Small intestine (tissue), 7 donors: ENCODE data around the gene PLXDC1. TPM values are rescaled to one million over a fixed set of nuclear protein-coding genes. Genes with fewer than 3 reads are reported as not detected.

ENCODE experiments used
- DNase-seq, 2 donors: peaks; one replicate each; pipeline versions ENCODE4 v3.0.0 to v3.0.0-alpha.2; 2013
- FAIRE-seq: peaks from 2 replicates; lab custom pipeline; 2012; peaks lifted over from hg19 to GRCh38; lab: Jason Lieb, UNC
- H3K27ac ChIP-seq, 3 donors: one replicate each; pipeline ENCODE4 v1.5.1; 2013; ENCODE audit warnings: low read length in 2 of 3, mild to moderate bottlenecking in 2 of 3, control low read depth in 1 of 3, inconsistent platforms in 1 of 3, low read depth in 1 of 3, moderate library complexity in 1 of 3
- H3K27me3 ChIP-seq, 3 donors: one replicate each; pipeline ENCODE4 v1.6.1; 2013; ENCODE audit warnings: low read length in 3 of 3, inconsistent platforms in 1 of 3; ENCODE audit not compliant: control insufficient read depth in 3 of 3, insufficient read depth in 3 of 3
- H3K36me3 ChIP-seq, 3 donors: one replicate each; pipeline ENCODE4 v1.6.1; 2013; ENCODE audit warnings: low read length in 3 of 3, inconsistent platforms in 1 of 3, low read depth in 1 of 3, mild to moderate bottlenecking in 1 of 3, moderate library complexity in 1 of 3; ENCODE audit not compliant: control insufficient read depth in 3 of 3, insufficient read depth in 2 of 3
- H3K4me1 ChIP-seq, 3 donors: one replicate each; pipeline ENCODE4 v1.6.1; 2013; ENCODE audit warnings: low read length in 2 of 3, inconsistent platforms in 1 of 3, low read depth in 1 of 3, mild to moderate bottlenecking in 1 of 3, moderate library complexity in 1 of 3; ENCODE audit not compliant: control insufficient read depth in 3 of 3, insufficient read depth in 2 of 3
- H3K4me3 ChIP-seq, 3 donors: one replicate each; pipeline ENCODE4 v1.5.1; 2013; ENCODE audit warnings: low read length in 3 of 3, control low read depth in 1 of 3, inconsistent platforms in 1 of 3, low read depth in 1 of 3, mild to moderate bottlenecking in 1 of 3, moderate library complexity in 1 of 3
- H3K9me3 ChIP-seq, 2 donors: one replicate each; pipeline ENCODE4 v1.6.1; 2013; ENCODE audit warnings: low read depth in 1 of 2, low read length in 1 of 2; ENCODE audit not compliant: control insufficient read depth in 2 of 2, insufficient read depth in 1 of 2
- WGBS, 3 donors: extraction: QIAGEN DNeasy Blood & Tissue Kit; methylation state at CpG; one replicate each; pipeline ENCODE4 v1.1.7; 2013; 5-methylcytosine and 5-hydroxymethylcytosine counted together
- polyA plus RNA-seq, 4 donors: library from polyadenylated mRNA; stranded (reverse) in 3 of 4; unstranded in 1 of 4; fragments of 200-250 nt in 3 of 4; fragments of 120-200 nt in 1 of 4; gene quantifications; one replicate each; pipeline versions ENCODE4 v1.2.1 to v1.2.3, GENCODE V29; 2013
- donor health status: healthy with polysubstance abuse.
- donor health status: control.
- donor health status: control.
- donor health status: Bipolar disorder and iron deficiency.
- donor health status: healthy.

Gene PLXDC1
- polyA plus RNA-seq, 4 donors, result 2.1 to 12.7 (median 3.4) TPM

- H3K27me3 ChIP-seq, result no peaks in the 10 kb centered on the region
- H3K4me3 ChIP-seq, result no peak overlapping the region
- FAIRE-seq (no peak), DNase-seq (no peak)
- H3K36me3 ChIP-seq, result no peaks in the 10 kb centered on the region
- H3K9me3 ChIP-seq, result no peaks in the 10 kb centered on the region
- no peak overlapping the region for H3K27ac ChIP-seq
- peaks cover 0 to 3% (median 0%) of the 10 kb centered on the region in 3 donors for H3K4me1 ChIP-seq
- 53 to 74% (median 70%) methylated on average over 6 of the region's 6 CpGs for WGBS, 3 donors
These were observed 70.9 kb downstream of the PLXDC1 start for GRCh38 chr17:39080421-39081078.

GRCh38 chr17:39079836-39080235 lies 71.6 kb downstream of the PLXDC1 start:
- Histone ChIP-seq H3K27me3 (no peaks in the 10 kb centered on the region), H3K27ac (no peak overlapping the region)

GRCh38 chr17:39077866-39078265 lies 73.6 kb downstream of the PLXDC1 start:
- Histone ChIP-seq H3K4me1 (peaks cover 0 to 10% (median 3%) of the 10 kb centered on the region in 3 donors), H3K27ac (no peak overlapping the region), H3K36me3 (peaks cover 0 to 2% (median 0%) of the 10 kb centered on the region in 3 donors), H3K9me3 (no peaks in the 10 kb centered on the region), H3K27me3 (no peaks in the 10 kb centered on the region), H3K4me3 (no peak overlapping the region)
- FAIRE-seq (no peak), DNase-seq (no peak)
- 63 to 67% (median 67%) methylated on average over 5 of the region's 5 CpGs for WGBS, 3 donors

More at GRCh38 chr17:39079836-39080235, 71.6 kb downstream of the PLXDC1 start:
- FAIRE-seq, result no peak
- Histone ChIP-seq H3K4me3 (no peak overlapping the region), H3K36me3 (no peaks in the 10 kb centered on the region), H3K4me1 (peaks cover 0 to 6% (median 0%) of the 10 kb centered on the region in 3 donors), H3K9me3 (no peaks in the 10 kb centered on the region)
- WGBS, 3 donors, result 50 to 68% (median 56%) methylated on average over 1 of the region's 1 CpG
- no peak for DNase-seq

GRCh38 chr17:39077252-39077651 lies 74.2 kb downstream of the PLXDC1 start:
- no peaks in the 10 kb centered on the region for H3K27me3 ChIP-seq
- H3K27ac ChIP-seq, result no peak overlapping the region
- H3K4me3 ChIP-seq, result no peak overlapping the region
- DNase-seq, result no peak
- 92 to 97% (median 93%) methylated on average over 4 of the region's 4 CpGs for WGBS, 3 donors
- no peaks in the 10 kb centered on the region for H3K9me3 ChIP-seq
- peaks cover 0 to 2% (median 0%) of the 10 kb centered on the region in 3 donors for H3K36me3 ChIP-seq
- H3K4me1 ChIP-seq, result peaks cover 0 to 10% (median 3%) of the 10 kb centered on the region in 3 donors
- no peak for FAIRE-seq

- 27 to 67% (median 36%) methylated on average over 1 to 2 of the region's 2 CpGs for WGBS, 3 donors
- peaks cover 0 to 8% (median 3%) of the 10 kb centered on the region in 3 donors for H3K4me1 ChIP-seq
- H3K9me3 ChIP-seq, result no peaks in the 10 kb centered on the region
- H3K4me3 ChIP-seq, result no peak overlapping the region
- FAIRE-seq (no peak), DNase-seq (peak; percentile 54 to 77)
- H3K36me3 ChIP-seq, result peaks cover 0 to 2% (median 0%) of the 10 kb centered on the region in 3 donors
- H3K27me3 ChIP-seq, result no peaks in the 10 kb centered on the region
- H3K27ac ChIP-seq, result peak overlapping the region in 1 of 3 donors; percentile 43
These were observed 76.8 kb downstream of the PLXDC1 start for GRCh38 chr17:39074676-39075075.

GRCh38 chr17:39073916-39074315 lies 77.5 kb downstream of the PLXDC1 start:
- no peaks in the 10 kb centered on the region for H3K9me3 ChIP-seq
- peaks cover 0 to 8% (median 3%) of the 10 kb centered on the region in 3 donors for H3K4me1 ChIP-seq
- 77 to 90% (median 90%) methylated on average over 1 of the region's 1 CpG for WGBS, 3 donors
- FAIRE-seq (no peak), DNase-seq (no peak)
- no peak overlapping the region for H3K27ac ChIP-seq
- H3K36me3 ChIP-seq, result peaks cover 0 to 2% (median 0%) of the 10 kb centered on the region in 3 donors
- H3K4me3 ChIP-seq, result no peak overlapping the region
- no peaks in the 10 kb centered on the region for H3K27me3 ChIP-seq

- no peak overlapping the region for H3K27ac ChIP-seq
- peaks cover 0 to 2% (median 0%) of the 10 kb centered on the region in 3 donors for H3K36me3 ChIP-seq
- DNase-seq, result no peak
- H3K27me3 ChIP-seq, result no peaks in the 10 kb centered on the region
- no peak for FAIRE-seq
- H3K4me3 ChIP-seq, result no peak overlapping the region
- no peaks in the 10 kb centered on the region for H3K9me3 ChIP-seq
- WGBS, 3 donors, result 88 to 92% (median 88%) methylated on average over 3 of the region's 3 CpGs
- peaks cover 0 to 8% (median 3%) of the 10 kb centered on the region in 3 donors for H3K4me1 ChIP-seq
These were observed 78.1 kb downstream of the PLXDC1 start for GRCh38 chr17:39073353-39073752.

- H3K4me1 ChIP-seq, result peaks cover 0 to 8% (median 3%) of the 10 kb centered on the region in 3 donors
- FAIRE-seq, result no peak
- H3K27me3 ChIP-seq, result no peaks in the 10 kb centered on the region
- 65 to 68% (median 66%) methylated on average over 4 of the region's 4 CpGs for WGBS, 3 donors
- H3K27ac ChIP-seq, result no peak overlapping the region
- no peaks in the 10 kb centered on the region for H3K9me3 ChIP-seq
- peaks cover 0 to 2% (median 0%) of the 10 kb centered on the region in 3 donors for H3K36me3 ChIP-seq
- no peak for DNase-seq
- H3K4me3 ChIP-seq, result no peak overlapping the region
These were observed 79.9 kb downstream of the PLXDC1 start for GRCh38 chr17:39071573-39071972.
